CD4-positive, alpha-beta T cell treated with Interleukin-4 for 1 hour (primary cell): ENCODE results near the gene PCNT.

Experiments
- DNase-seq, 2 donors: peaks; one replicate each; pipeline ENCODE4 v3.0.0-alpha.2; 2020 to 2022

The PCNT gene

GRCh38 chr21:46323710-46324389, at the start of gene PCNT, which contains the start of gene C21orf58:
Gene PCNT (plus strand): TSS chr21:46324156. CDS start chr21:46324229, 73 bp downstream.
Gene C21orf58 (minus strand): TSS chr21:46323870. CDS start chr21:46322738, 1,132 bp downstream.
- peak; percentile 98 for DNase-seq

GRCh38 chr21:46274797-46275390, 49.1 kb upstream of the PCNT start:
- no peak for DNase-seq

GRCh38 chr21:46284077-46284644, 39.8 kb upstream of the PCNT start:
- no peak for DNase-seq

- no peak for DNase-seq
Measured at GRCh38 chr21:46284733-46285132, 39.2 kb upstream of the PCNT start.

GRCh38 chr21:46285206-46285661, 38.7 kb upstream of the PCNT start, which contains the start of gene MCM3AP:
Gene MCM3AP (minus strand): TSS chr21:46285611. CDS start chr21:46285286, 325 bp downstream.
- no peak for DNase-seq

GRCh38 chr21:46285761-46286647, 38.0 kb upstream of the PCNT start, which contains the start of gene YBEY:
Gene YBEY (plus strand): TSS chr21:46286342. CDS start chr21:46286914, 572 bp downstream.
- peak; percentile 82 to 85 for DNase-seq

- no peak for DNase-seq
Measured at GRCh38 chr21:46286648-46287002, 37.3 kb upstream of the PCNT start.

GRCh38 chr21:46287541-46287940, 36.4 kb upstream of the PCNT start:
- no peak for DNase-seq

- DNase-seq: no peak
Measured at GRCh38 chr21:46289655-46290179, 34.2 kb upstream of the PCNT start.

GRCh38 chr21:46291561-46291960, 32.4 kb upstream of the PCNT start:
- no peak for DNase-seq

- DNase-seq: no peak
Measured at GRCh38 chr21:46294647-46295176, 29.2 kb upstream of the PCNT start.

- no peak for DNase-seq
Measured at GRCh38 chr21:46295177-46295770, 28.7 kb upstream of the PCNT start.

- peak; percentile 43 to 69 for DNase-seq
Measured at GRCh38 chr21:46295996-46296752, 27.8 kb upstream of the PCNT start.

GRCh38 chr21:46297338-46298271, 26.4 kb upstream of the PCNT start:
- no peak for DNase-seq

- no peak for DNase-seq
Measured at GRCh38 chr21:46299167-46299566, 24.8 kb upstream of the PCNT start.

- DNase-seq: no peak
Measured at GRCh38 chr21:46301759-46302158, 22.2 kb upstream of the PCNT start.

- DNase-seq: no peak
Measured at GRCh38 chr21:46304437-46304836, 19.5 kb upstream of the PCNT start.

GRCh38 chr21:46304955-46305354, 19.0 kb upstream of the PCNT start:
- no peak for DNase-seq

- DNase-seq: no peak
Measured at GRCh38 chr21:46307625-46308024, 16.3 kb upstream of the PCNT start.

- DNase-seq: no peak
Measured at GRCh38 chr21:46308431-46308830, 15.5 kb upstream of the PCNT start.
